Tibial nerve (tissue), 4 donors: ENCODE results near the gene MPG. TPM values are rescaled to one million over a fixed set of nuclear protein-coding genes. Genes with fewer than 3 reads are reported as not detected.
"Not testable (repeated sequence)": the region's sequence is repeated elsewhere in the genome, so short reads cannot be mapped to it uniquely, and the experiment has no call there.

ENCODE experiments used
- DNase-seq, 2 donors: peaks; one replicate each; pipeline ENCODE4 v3.0.0-alpha.2; 2019; ENCODE audit warnings: low spot score in 2 of 2
- H3K27ac ChIP-seq, 4 donors: fragments of 200-600 bp; sonication (generic) in 3 of 4; one replicate each; pipeline ENCODE4 v1.5.1; 2017 to 2019; ENCODE audit warnings: mild to moderate bottlenecking in 1 of 4
- H3K27me3 ChIP-seq, 2 donors: fragments of 200-600 bp; sonication (generic) in 1 of 2; one replicate each; pipeline versions ENCODE4 v1.5.1 to v1.6.0; 2017 to 2019
- H3K36me3 ChIP-seq, 3 donors: fragments of 200-600 bp; sonication (generic); one replicate each; pipeline ENCODE4 v1.5.1; 2018 to 2019
- H3K4me1 ChIP-seq, 4 donors: fragments of 200-600 bp; sonication (generic) in 3 of 4; one replicate each; pipeline ENCODE4 v1.5.1; 2017 to 2019
- H3K4me3 ChIP-seq, 4 donors: fragments of 200-600 bp; sonication (generic) in 3 of 4; one replicate each; pipeline ENCODE4 v1.5.1; 2017 to 2019; ENCODE audit warnings: mild to moderate bottlenecking in 1 of 4, moderate library complexity in 1 of 4
- H3K9me3 ChIP-seq, 4 donors: fragments of 200-600 bp; sonication (generic) in 3 of 4; one replicate each; pipeline ENCODE4 v1.5.1; 2017 to 2019
- CTCF ChIP-seq, 5 experiments: fragments of 200-600 bp in 3 of 5; fragments of 450-650 bp in 2 of 5; sonication (generic) in 3 of 5; IDR thresholded peaks; one replicate each; pipeline ENCODE4 v1.5.1; 2016 to 2019; ENCODE audit warnings: antibody characterized with exemption in 5 of 5, mild to moderate bottlenecking in 3 of 5, moderate library complexity in 2 of 5
- EP300 ChIP-seq, 2 donors: sonication (generic); formaldehyde crosslinking; IDR thresholded peaks; one replicate each; pipeline ENCODE4 v1.6.1; 2017; ENCODE audit warnings: antibody characterized with exemption in 2 of 2, mild to moderate bottlenecking in 1 of 2
- POLR2A ChIP-seq, 2 donors: fragments of 450-650 bp; IDR thresholded peaks; one replicate each; pipeline ENCODE4 v1.6.1; 2017; ENCODE audit warnings: antibody characterized with exemption in 2 of 2, mild to moderate bottlenecking in 2 of 2, moderate library complexity in 2 of 2
- WGBS, 2 donors: methylation state at CpG; one replicate each; pipeline ENCODE4 v1.1.5; 2018; 5-methylcytosine and 5-hydroxymethylcytosine counted together
- total RNA-seq, 4 donors: library from RNA; depleted of rRNA; stranded (reverse); fragments of >200 nt; gene quantifications; one replicate each; pipeline ENCODE4 v1.1.0, GENCODE V29; 2016

MPG gene
- total RNA-seq, 4 donors from 2014 or later = 74.3 to 190 (median 115) TPM

- DNase-seq = no peak
- H3K27me3 ChIP-seq = no peaks in the 10 kb centered on the region
- no peaks in the 10 kb centered on the region for H3K36me3 ChIP-seq
- 57 to 66% methylated on average over 16 to 17 of the region's 17 CpGs for WGBS, 2 donors
- H3K4me1 ChIP-seq = no peaks in the 10 kb centered on the region
- H3K9me3 ChIP-seq = no peaks in the 10 kb centered on the region
- no peak overlapping the region for H3K4me3 ChIP-seq
- TF ChIP-seq POLR2A (IDR thresholded peaks at IDR 0.05) (no peak), CTCF (IDR thresholded peaks at IDR 0.05) (no peak), EP300 (IDR thresholded peaks at IDR 0.05) (no peak)
- no peak overlapping the region for H3K27ac ChIP-seq
Observed at GRCh38 chr16:35011-35677, 42.9 kb upstream of the MPG start.

GRCh38 chr16:35678-36305 lies 42.2 kb upstream of the MPG start:
- Histone ChIP-seq H3K4me3 (no peak overlapping the region), H3K4me1 (no peaks in the 10 kb centered on the region), H3K27me3 (no peaks in the 10 kb centered on the region), H3K9me3 (no peaks in the 10 kb centered on the region), H3K36me3 (no peaks in the 10 kb centered on the region), H3K27ac (no peak overlapping the region)
- no peak for DNase-seq
- TF ChIP-seq EP300 (IDR thresholded peaks at IDR 0.05) = no peak
- TF ChIP-seq CTCF (IDR thresholded peaks at IDR 0.05) = no peak
- no peak for TF ChIP-seq POLR2A (IDR thresholded peaks at IDR 0.05)
- WGBS, 2 donors = 79 to 90% methylated on average over 10 to 11 of the region's 11 CpGs

GRCh38 chr16:36336-36984 lies 41.6 kb upstream of the MPG start:
- H3K9me3 ChIP-seq = no peaks in the 10 kb centered on the region
- H3K4me1 ChIP-seq = no peaks in the 10 kb centered on the region
- DNase-seq = no peak
- 88 to 93% methylated on average over 12 to 13 of the region's 15 CpGs for WGBS, 2 donors
- no peaks in the 10 kb centered on the region for H3K27me3 ChIP-seq
- no peak overlapping the region for H3K27ac ChIP-seq
- no peaks in the 10 kb centered on the region for H3K36me3 ChIP-seq
- TF ChIP-seq EP300 (IDR thresholded peaks at IDR 0.05) (no peak), POLR2A (IDR thresholded peaks at IDR 0.05) (no peak), CTCF (IDR thresholded peaks at IDR 0.05) (no peak)
- H3K4me3 ChIP-seq = no peak overlapping the region

- Histone ChIP-seq H3K27ac (no peak overlapping the region), H3K4me3 (no peak overlapping the region), H3K36me3 (no peaks in the 10 kb centered on the region), H3K9me3 (no peaks in the 10 kb centered on the region), H3K4me1 (peaks cover 0 to 3% (median 0%) of the 10 kb centered on the region in 4 donors), H3K27me3 (no peaks in the 10 kb centered on the region)
- 83 to 86% methylated on average over 5 of the region's 5 CpGs for WGBS, 2 donors
- no peak for DNase-seq
- TF ChIP-seq POLR2A (IDR thresholded peaks at IDR 0.05) (no peak), EP300 (IDR thresholded peaks at IDR 0.05) (no peak), CTCF (IDR thresholded peaks at IDR 0.05) (no peak)
Observed at GRCh38 chr16:37511-37910, 40.5 kb upstream of the MPG start.

- not testable (repeated sequence) for H3K36me3 ChIP-seq, H3K9me3 ChIP-seq, H3K4me3 ChIP-seq, H3K27ac ChIP-seq, H3K27me3 ChIP-seq, H3K4me1 ChIP-seq, DNase-seq
- 78 to 95% methylated on average over 11 of the region's 11 CpGs for WGBS, 2 donors
Observed at GRCh38 chr16:38206-38605, 39.8 kb upstream of the MPG start.
